ENCODE measurements around the gene USH1C. TPM values are rescaled to one million over a fixed set of nuclear protein-coding genes. Genes with fewer than 3 reads are reported as not detected.

The USH1C gene
- total and polyA plus RNA-seq, 12 donors: 0.14 to 16.9 (median 0.85) TPM; not detected in 2

DNA sequence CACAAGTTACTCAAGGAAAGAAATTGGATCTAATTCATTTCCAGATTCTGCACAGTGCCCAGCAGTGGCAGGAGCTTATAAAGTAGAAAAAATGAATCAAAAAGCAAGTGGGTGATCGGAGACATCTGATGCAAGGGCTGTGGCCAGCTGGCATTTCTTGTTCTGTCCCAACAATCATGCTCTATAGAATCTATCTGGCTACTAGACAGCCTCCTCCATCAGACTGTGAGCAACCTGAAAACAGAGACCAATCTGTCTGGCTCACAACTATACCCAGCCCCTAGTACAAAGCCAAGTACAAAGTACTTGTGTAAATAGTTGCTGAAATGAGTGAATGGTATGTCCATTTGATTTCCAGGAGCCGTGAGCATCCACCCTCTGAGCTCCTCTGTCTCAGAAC is 11.4 kb downstream of the USH1C start:
- no peak for DNase-seq
- 80 to 100% (median 88%) methylated on average over 2 of the region's 2 CpGs for WGBS, 4 donors
- no peak for TF ChIP-seq POLR2A (IDR thresholded peaks at IDR 0.05)
- TF ChIP-seq, protein P1, sequence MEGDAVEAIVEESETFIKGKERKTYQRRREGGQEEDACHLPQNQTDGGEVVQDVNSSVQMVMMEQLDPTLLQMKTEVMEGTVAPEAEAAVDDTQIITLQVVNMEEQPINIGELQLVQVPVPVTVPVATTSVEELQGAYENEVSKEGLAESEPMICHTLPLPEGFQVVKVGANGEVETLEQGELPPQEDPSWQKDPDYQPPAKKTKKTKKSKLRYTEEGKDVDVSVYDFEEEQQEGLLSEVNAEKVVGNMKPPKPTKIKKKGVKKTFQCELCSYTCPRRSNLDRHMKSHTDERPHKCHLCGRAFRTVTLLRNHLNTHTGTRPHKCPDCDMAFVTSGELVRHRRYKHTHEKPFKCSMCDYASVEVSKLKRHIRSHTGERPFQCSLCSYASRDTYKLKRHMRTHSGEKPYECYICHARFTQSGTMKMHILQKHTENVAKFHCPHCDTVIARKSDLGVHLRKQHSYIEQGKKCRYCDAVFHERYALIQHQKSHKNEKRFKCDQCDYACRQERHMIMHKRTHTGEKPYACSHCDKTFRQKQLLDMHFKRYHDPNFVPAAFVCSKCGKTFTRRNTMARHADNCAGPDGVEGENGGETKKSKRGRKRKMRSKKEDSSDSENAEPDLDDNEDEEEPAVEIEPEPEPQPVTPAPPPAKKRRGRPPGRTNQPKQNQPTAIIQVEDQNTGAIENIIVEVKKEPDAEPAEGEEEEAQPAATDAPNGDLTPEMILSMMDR (IDR thresholded peaks at IDR 0.05): no peak
- Histone ChIP-seq H3K4me3 (no peak overlapping the region), H3K36me3 (replicated peaks in 1 of 2) (no peaks in the 10 kb centered on the region), H3K27ac (no peak overlapping the region), H3K27me3 (no peaks in the 10 kb centered on the region), H3K9me3 (replicated peaks in 1 of 3) (no peaks in the 10 kb centered on the region), H3K4me1 (replicated peaks in 1 of 2) (no peaks in the 10 kb centered on the region)
- intact Hi-C loops (cut with DNase I): no loop called here

DNA sequence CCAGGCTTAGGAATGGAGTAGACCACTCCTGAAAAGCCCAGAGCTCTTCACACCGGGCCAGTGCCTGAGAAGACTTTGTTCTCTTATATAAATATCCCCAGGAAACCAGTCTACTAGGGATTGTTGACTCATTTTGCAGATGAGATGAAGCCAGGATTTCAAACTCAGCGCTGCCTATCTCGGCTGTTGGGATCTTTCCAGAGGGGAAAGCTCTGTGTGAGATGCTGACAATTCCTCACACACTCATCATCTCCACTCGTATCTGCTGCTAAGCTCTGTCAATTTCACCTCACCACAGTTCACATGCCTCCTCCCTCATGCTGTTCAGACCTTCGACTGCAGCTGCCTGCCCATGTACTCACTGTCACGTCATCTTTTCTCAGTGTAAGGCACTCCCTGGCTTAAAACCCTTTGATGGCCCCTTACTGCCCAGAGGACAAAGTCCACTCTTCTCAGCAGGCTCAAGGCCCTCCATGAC is 12.5 kb downstream of the USH1C start:
- H3K4me3 ChIP-seq: no peak overlapping the region
- intact Hi-C loops (cut with DNase I): no loop called here
- no peak overlapping the region for H3K27ac ChIP-seq
- no peaks in the 10 kb centered on the region for H3K27me3 ChIP-seq
- no peak for DNase-seq
- H3K4me1 ChIP-seq (replicated peaks in 1 of 2): no peaks in the 10 kb centered on the region
- no peaks in the 10 kb centered on the region for H3K36me3 ChIP-seq (replicated peaks in 1 of 2)
- no peaks in the 10 kb centered on the region for H3K9me3 ChIP-seq (replicated peaks in 1 of 3)
- TF ChIP-seq, protein P1 (IDR thresholded peaks at IDR 0.05): no peak
- no peak for TF ChIP-seq POLR2A (IDR thresholded peaks at IDR 0.05)
- WGBS, 4 donors: 67 to 81% (median 75%) methylated on average over 5 to 6 of the region's 6 CpGs

DNA sequence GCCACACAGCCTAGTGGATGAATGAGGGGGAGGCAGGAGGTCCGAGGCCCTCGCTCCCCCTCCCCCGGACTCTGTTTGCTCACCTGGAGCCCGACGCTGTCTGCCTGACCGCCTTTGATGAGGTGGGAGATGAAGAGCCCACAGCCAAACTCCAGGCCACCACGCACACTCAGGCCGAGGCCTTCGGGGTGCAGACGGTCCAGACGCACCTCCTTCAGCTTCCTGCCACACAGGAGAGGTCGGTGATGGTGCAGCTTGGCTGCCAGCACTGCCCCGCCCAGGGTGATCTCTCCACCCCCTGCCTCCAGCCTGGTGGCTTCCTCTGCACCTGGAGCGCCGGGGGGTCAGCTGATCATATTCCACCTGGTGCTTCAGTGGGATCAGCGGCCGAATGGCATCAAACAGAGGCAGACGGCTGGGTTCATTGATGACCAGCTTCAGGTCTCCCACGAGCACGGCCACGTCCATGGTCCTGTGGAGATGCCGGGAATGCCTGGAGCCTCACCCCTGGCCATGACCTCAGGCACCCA is 13.1 kb downstream of the USH1C start:
- Histone ChIP-seq H3K36me3 (replicated peaks in 1 of 2) (no peaks in the 10 kb centered on the region), H3K27ac (no peak overlapping the region), H3K4me3 (no peak overlapping the region), H3K27me3 (no peaks in the 10 kb centered on the region), H3K4me1 (replicated peaks in 1 of 2) (no peaks in the 10 kb centered on the region), H3K9me3 (replicated peaks in 1 of 3) (no peaks in the 10 kb centered on the region)
- 80 to 95% (median 90%) methylated on average over 6 to 22 of the region's 22 CpGs for WGBS, 4 donors
- TF ChIP-seq, protein P1 (IDR thresholded peaks at IDR 0.05): no peak
- no peak for TF ChIP-seq POLR2A (IDR thresholded peaks at IDR 0.05)
- no peak for DNase-seq
- intact Hi-C loops (cut with DNase I): no loop called here

DNA sequence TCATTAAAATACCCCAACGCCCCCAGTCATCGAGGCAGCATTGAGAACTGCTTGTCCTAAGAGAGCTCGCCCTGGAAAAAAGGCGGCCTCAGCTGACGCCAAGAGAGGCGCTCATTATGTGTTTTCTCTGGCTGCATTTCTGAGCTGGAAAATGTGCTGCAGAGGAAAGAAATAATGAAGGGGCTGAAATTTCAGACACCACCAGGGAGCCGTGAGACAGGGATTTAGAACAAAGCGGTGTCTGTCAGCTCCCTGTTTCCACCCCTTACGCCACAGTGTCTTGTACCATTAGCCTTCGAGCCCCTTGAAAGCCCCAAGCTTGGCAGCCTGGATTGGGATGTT is 14.4 kb downstream of the USH1C start:
- no peaks in the 10 kb centered on the region for H3K27me3 ChIP-seq
- 71 to 76% (median 72%) methylated on average over 10 of the region's 10 CpGs for WGBS, 4 donors
- no peaks in the 10 kb centered on the region for H3K36me3 ChIP-seq (replicated peaks in 1 of 2)
- H3K9me3 ChIP-seq (replicated peaks in 1 of 3): no peaks in the 10 kb centered on the region
- H3K27ac ChIP-seq: no peak overlapping the region
- DNase-seq: no peak
- H3K4me1 ChIP-seq (replicated peaks in 1 of 2): no peaks in the 10 kb centered on the region
- no peak overlapping the region for H3K4me3 ChIP-seq
- intact Hi-C loops (cut with DNase I): loop anchor here in 1 of 2 donors (5.0 kb wide), 1 partner anchor 148 kb away; no protein-coding TSS in a partner anchor
- TF ChIP-seq POLR2A (IDR thresholded peaks at IDR 0.05): no peak

Data from adrenal gland (tissue), 12 donors.